GDM1 (cell line): ENCODE data around the gene CIAO2B.

Experiments
- DNase-seq: peaks from one replicate; lab custom pipeline; 2025; lab: John Stamatoyannopoulos, UW

The CIAO2B gene

GRCh38 chr16:66885491-66885890, 48.7 kb downstream of the CIAO2B start:
- no peak for DNase-seq

DNA sequence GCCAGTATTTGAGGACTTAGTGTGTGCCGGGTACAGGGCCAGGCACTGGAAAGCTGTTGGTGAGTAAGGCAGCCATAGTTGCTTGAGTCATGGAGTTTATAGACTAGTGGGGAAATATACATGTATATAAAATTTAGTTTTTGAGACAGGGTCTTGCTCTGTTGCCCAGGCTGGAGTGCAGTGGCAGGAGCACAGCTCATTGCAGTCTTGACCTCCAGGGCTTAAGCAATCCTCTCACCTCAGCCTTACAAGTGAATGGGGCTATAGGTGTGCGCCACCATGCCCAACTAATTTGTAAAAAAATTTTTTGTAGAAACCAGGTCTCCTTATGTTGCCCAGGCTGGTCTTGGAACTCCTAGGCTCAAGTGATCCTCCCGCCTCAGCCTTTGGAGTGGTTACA, 51.5 kb downstream of the CIAO2B start:
- DNase-seq, result no peak
